GM18867 (cell line): ENCODE data around the gene CASQ2.

Experiments used
- ATAC-seq: cut with Tn5 transposase; IDR thresholded peaks from one replicate; pipeline ENCODE4 v1.9.1; 2021; ENCODE audit warnings: mild to moderate bottlenecking, moderate library complexity; ENCODE audit not compliant: unreplicated experiment

CASQ2 gene

GRCh38 chr1:115768549-115768948 lies at the start of gene CASQ2:
Gene CASQ2, minus strand, starts transcription at chr1:115768714. Its CDS starts 173 bp downstream, at chr1:115768541.
- no peak for ATAC-seq

GRCh38 chr1:115815694-115816093 lies 47.2 kb upstream of the CASQ2 start:
- ATAC-seq = no peak

- no peak for ATAC-seq
Observed at GRCh38 chr1:115814685-115815398, 46.3 kb upstream of the CASQ2 start.

- ATAC-seq = no peak
Observed at GRCh38 chr1:115813727-115814126, 45.2 kb upstream of the CASQ2 start.

- no peak for ATAC-seq
Observed at GRCh38 chr1:115811140-115811828, 42.8 kb upstream of the CASQ2 start.

- ATAC-seq = no peak
Observed at GRCh38 chr1:115810609-115811008, 42.1 kb upstream of the CASQ2 start.

GRCh38 chr1:115809847-115810246 lies 41.3 kb upstream of the CASQ2 start:
- no peak for ATAC-seq

- ATAC-seq = no peak
Observed at GRCh38 chr1:115809076-115809475, 40.6 kb upstream of the CASQ2 start.

GRCh38 chr1:115807723-115808122 lies 39.2 kb upstream of the CASQ2 start:
- ATAC-seq = no peak

- ATAC-seq = no peak
Observed at GRCh38 chr1:115805597-115805996, 37.1 kb upstream of the CASQ2 start.

- ATAC-seq = no peak
Observed at GRCh38 chr1:115802416-115802815, 33.9 kb upstream of the CASQ2 start.

- no peak for ATAC-seq
Observed at GRCh38 chr1:115797486-115797885, 29.0 kb upstream of the CASQ2 start.

- ATAC-seq = no peak
Observed at GRCh38 chr1:115796897-115797296, 28.4 kb upstream of the CASQ2 start.

GRCh38 chr1:115796036-115796435 lies 27.5 kb upstream of the CASQ2 start:
- ATAC-seq = no peak

- ATAC-seq = no peak
Observed at GRCh38 chr1:115794976-115795639, 26.6 kb upstream of the CASQ2 start.

- no peak for ATAC-seq
Observed at GRCh38 chr1:115793162-115793561, 24.6 kb upstream of the CASQ2 start.

GRCh38 chr1:115791816-115792215 lies 23.3 kb upstream of the CASQ2 start:
- ATAC-seq = no peak

GRCh38 chr1:115790846-115791245 lies 22.3 kb upstream of the CASQ2 start:
- no peak for ATAC-seq

GRCh38 chr1:115790356-115790755 lies 21.8 kb upstream of the CASQ2 start:
- no peak for ATAC-seq

- ATAC-seq = no peak
Observed at GRCh38 chr1:115783311-115783710, 14.8 kb upstream of the CASQ2 start.

GRCh38 chr1:115782571-115783281 lies 14.2 kb upstream of the CASQ2 start:
- no peak for ATAC-seq
